Liver (tissue), 9 donors: Measurements from ENCODE around the gene RYR1. TPM values are rescaled to one million over a fixed set of nuclear protein-coding genes. Genes with fewer than 3 reads are reported as not detected.
"Not testable (repeated sequence)": the region's sequence is repeated elsewhere in the genome, so short reads cannot be mapped to it uniquely, and the experiment has no call there.

ENCODE experiments used
- DNase-seq: peaks from one replicate; pipeline ENCODE4 v3.0.0-alpha.2; 2017; ENCODE audit warnings: low spot score
- H3K27ac ChIP-seq, 2 donors: one replicate each; pipeline ENCODE4 v1.7.0; 2013; ENCODE audit warnings: inconsistent platforms in 2 of 2, low read length in 2 of 2, control low read depth in 1 of 2, low read depth in 1 of 2, mild to moderate bottlenecking in 1 of 2
- H3K27me3 ChIP-seq, 4 donors: one replicate each; pipeline versions ENCODE4 v1.6.1 to v1.7.0; 2013; ENCODE audit warnings: low read length in 3 of 4, inconsistent platforms in 1 of 4, mild to moderate bottlenecking in 1 of 4, moderate library complexity in 1 of 4; ENCODE audit not compliant: control insufficient read depth in 4 of 4, insufficient read depth in 4 of 4
- H3K36me3 ChIP-seq, 4 donors: one replicate each; pipeline versions ENCODE4 v1.6.1 to v1.7.0; 2013; ENCODE audit warnings: low read length in 3 of 4, mild to moderate bottlenecking in 3 of 4, low read depth in 1 of 4, moderate library complexity in 1 of 4; ENCODE audit not compliant: control insufficient read depth in 4 of 4, insufficient read depth in 3 of 4
- H3K4me1 ChIP-seq, 4 donors: one replicate each; pipeline versions ENCODE4 v1.6.1 to v1.7.0; 2013; ENCODE audit warnings: low read length in 3 of 4, mild to moderate bottlenecking in 3 of 4, moderate library complexity in 1 of 4; ENCODE audit not compliant: control insufficient read depth in 4 of 4, insufficient read depth in 4 of 4
- H3K4me3 ChIP-seq, 3 donors: one replicate each; pipeline versions ENCODE4 v1.6.1 to v1.7.0; 2013; ENCODE audit warnings: low read length in 3 of 3, control low read depth in 1 of 3, low read depth in 1 of 3, mild to moderate bottlenecking in 1 of 3
- H3K9ac ChIP-seq, 2 donors: one replicate each; pipeline ENCODE4 v1.7.0; 2013; ENCODE audit warnings: low read length in 2 of 2, mild to moderate bottlenecking in 2 of 2, moderate library complexity in 2 of 2, control low read depth in 1 of 2, low read depth in 1 of 2
- H3K9me3 ChIP-seq, 4 donors: one replicate each; pipeline versions ENCODE4 v1.6.1 to v1.7.0; 2013; ENCODE audit warnings: low read length in 3 of 4; ENCODE audit not compliant: control insufficient read depth in 4 of 4
- EGR1 ChIP-seq, 2 donors: IDR thresholded peaks; 2 replicates each; pipeline ENCODE4 v1.6.1; 2016 to 2018; ENCODE audit warnings: antibody characterized with exemption in 2 of 2, low read depth in 2 of 2
- FOXA2 ChIP-seq: IDR thresholded peaks from 2 replicates; pipeline ENCODE4 v1.6.1; 2016; ENCODE audit warnings: antibody characterized with exemption
- GABPA ChIP-seq, 2 donors: IDR thresholded peaks in 1 of 2; conservative IDR thresholded peaks in 1 of 2; 2 replicates each; pipeline ENCODE4 v1.6.1; 2016; ENCODE audit warnings: antibody characterized with exemption in 2 of 2, mild to moderate bottlenecking in 1 of 2, moderate library complexity in 1 of 2
- HNF4A ChIP-seq, 2 donors: conservative IDR thresholded peaks; 2 replicates each; pipeline ENCODE4 v1.6.1; 2016; ENCODE audit warnings: antibody characterized with exemption in 2 of 2, mild to moderate bottlenecking in 2 of 2
- JUND ChIP-seq, 2 donors: IDR thresholded peaks; 2 replicates each; pipeline ENCODE4 v1.6.1; 2016; ENCODE audit warnings: antibody characterized with exemption in 2 of 2
- NR2F2 ChIP-seq: IDR thresholded peaks from 2 replicates; pipeline ENCODE4 v1.6.1; 2016; ENCODE audit warnings: antibody characterized with exemption
- RAD21 ChIP-seq, 2 donors: IDR thresholded peaks; 2 replicates each; pipeline ENCODE4 v1.6.1; 2016; ENCODE audit warnings: antibody characterized with exemption in 2 of 2, mild to moderate bottlenecking in 2 of 2
- RXRA ChIP-seq, 2 donors: IDR thresholded peaks; 2 replicates each; pipeline ENCODE4 v1.6.1; 2017 to 2018; ENCODE audit warnings: antibody characterized with exemption in 2 of 2, mild to moderate bottlenecking in 1 of 2
- TAF1 ChIP-seq: conservative IDR thresholded peaks from 2 replicates; pipeline ENCODE4 v1.6.1; 2016; ENCODE audit warnings: antibody characterized with exemption, mild to moderate bottlenecking
- YY1 ChIP-seq: IDR thresholded peaks from 2 replicates; pipeline ENCODE4 v1.6.1; 2016; ENCODE audit warnings: antibody characterized with exemption, mild to moderate bottlenecking
- WGBS: extraction: QIAGEN DNeasy Blood & Tissue Kit; methylation state at CpG from one replicate; pipeline ENCODE4 v1.1.7; 2013; 5-methylcytosine and 5-hydroxymethylcytosine counted together
- polyA plus RNA-seq, 2 donors: library from polyadenylated mRNA; stranded (reverse) in 1 of 2; unstranded in 1 of 2; fragments of 200-250 nt in 1 of 2; fragments of >200 nt in 1 of 2; fragmentation: Nextera tagmentation in 1 of 2; extraction: Ambion mirVana in 1 of 2; gene quantifications; one replicate each; pipeline versions ENCODE4 v1.2.1 to v1.2.3, GENCODE V29; 2013 to 2015
- total RNA-seq, 2 donors: library from RNA; depleted of rRNA; stranded (reverse); fragments of >200 nt; gene quantifications; one replicate each; pipeline ENCODE4 v1.2.3, GENCODE V29; 2014
- TF ChIP-seq, protein P1 (sequence below): IDR thresholded peaks from 2 replicates; pipeline ENCODE4 v1.6.1; 2016; ENCODE audit warnings: antibody characterized with exemption
- TF ChIP-seq, protein P2 (sequence below): fragments of 150-350 bp; IDR thresholded peaks from 2 replicates; pipeline ENCODE4 v1.5.1; 2017; ENCODE audit warnings: improper control_type of control experiment, low read depth, low read length; ENCODE audit not compliant: missing input control
- TF ChIP-seq, protein P3 (sequence below): IDR thresholded peaks from 2 replicates; pipeline ENCODE4 v1.6.1; 2016; ENCODE audit warnings: antibody characterized with exemption
- TF ChIP-seq, protein P4 (sequence below): IDR thresholded peaks from 2 replicates; pipeline ENCODE4 v1.6.1; 2016; ENCODE audit warnings: antibody characterized with exemption
- TF ChIP-seq, protein P5 (sequence below): IDR thresholded peaks from 2 replicates; pipeline ENCODE4 v1.6.1; 2016; ENCODE audit warnings: antibody characterized with exemption, mild to moderate bottlenecking
- donor health status: healthy.
- donor health status: healthy.
- donor health status: healthy.
- donor health status: healthy.
- donor health status: healthy.

The RYR1 gene
- total and polyA plus RNA-seq, 4 donors, result 0.01 to 0.70 (median 0.29) TPM

DNA sequence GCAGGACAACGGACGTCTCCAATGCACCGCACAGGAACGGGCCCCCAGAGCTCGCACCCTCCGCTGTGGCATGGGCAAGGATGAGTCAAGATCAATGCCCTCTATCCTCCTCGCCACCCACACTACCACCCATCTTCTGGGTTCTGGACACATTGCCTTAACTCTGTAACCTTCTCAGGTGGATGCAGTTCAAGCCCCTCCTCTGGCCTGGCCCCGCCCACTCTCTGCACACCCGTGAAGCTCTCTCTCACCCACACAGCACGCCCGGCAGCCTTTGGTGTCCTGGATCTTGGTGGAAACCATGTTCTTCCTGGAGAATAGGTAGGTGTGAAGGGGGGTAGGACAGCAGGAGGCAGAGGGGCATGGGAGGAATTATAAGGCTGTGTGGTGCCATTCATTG is 163.6 kb downstream of the RYR1 start:
- no peaks in the 10 kb centered on the region for H3K4me1 ChIP-seq

DNA sequence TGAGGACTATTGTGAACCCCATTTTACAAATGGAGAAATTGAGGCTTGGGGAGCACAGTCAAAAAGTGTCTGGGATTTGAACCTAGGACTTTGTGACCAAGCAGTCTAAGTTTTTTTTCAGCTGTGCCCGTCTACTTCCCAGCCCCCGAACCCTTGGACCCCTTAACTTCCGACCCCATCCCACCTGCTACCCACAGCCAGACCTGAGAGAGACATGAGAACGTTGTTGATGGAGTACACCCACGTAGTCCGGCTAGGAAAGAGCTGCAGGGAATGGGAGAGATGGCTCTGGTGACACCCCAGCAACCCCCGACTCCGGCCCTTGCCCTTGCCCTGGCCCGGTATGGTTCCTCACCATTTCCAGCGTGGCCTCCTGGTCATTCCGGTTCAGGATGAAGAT is 166.2 kb downstream of the RYR1 start:
- Histone ChIP-seq H3K27me3 (no peaks in the 10 kb centered on the region), H3K27ac (no peak overlapping the region), H3K36me3 (no peaks in the 10 kb centered on the region), H3K9ac (no peak overlapping the region), H3K9me3 (no peaks in the 10 kb centered on the region), H3K4me1 (no peaks in the 10 kb centered on the region), H3K4me3 (no peak overlapping the region)
- TF ChIP-seq NR2F2 (no peak), JUND (IDR thresholded peaks at IDR 0.05) (no peak)
- TF ChIP-seq, protein P1, sequence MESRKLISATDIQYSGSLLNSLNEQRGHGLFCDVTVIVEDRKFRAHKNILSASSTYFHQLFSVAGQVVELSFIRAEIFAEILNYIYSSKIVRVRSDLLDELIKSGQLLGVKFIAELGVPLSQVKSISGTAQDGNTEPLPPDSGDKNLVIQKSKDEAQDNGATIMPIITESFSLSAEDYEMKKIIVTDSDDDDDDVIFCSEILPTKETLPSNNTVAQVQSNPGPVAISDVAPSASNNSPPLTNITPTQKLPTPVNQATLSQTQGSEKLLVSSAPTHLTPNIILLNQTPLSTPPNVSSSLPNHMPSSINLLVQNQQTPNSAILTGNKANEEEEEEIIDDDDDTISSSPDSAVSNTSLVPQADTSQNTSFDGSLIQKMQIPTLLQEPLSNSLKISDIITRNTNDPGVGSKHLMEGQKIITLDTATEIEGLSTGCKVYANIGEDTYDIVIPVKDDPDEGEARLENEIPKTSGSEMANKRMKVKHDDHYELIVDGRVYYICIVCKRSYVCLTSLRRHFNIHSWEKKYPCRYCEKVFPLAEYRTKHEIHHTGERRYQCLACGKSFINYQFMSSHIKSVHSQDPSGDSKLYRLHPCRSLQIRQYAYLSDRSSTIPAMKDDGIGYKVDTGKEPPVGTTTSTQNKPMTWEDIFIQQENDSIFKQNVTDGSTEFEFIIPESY, result no peak
- TF ChIP-seq, protein P2, sequence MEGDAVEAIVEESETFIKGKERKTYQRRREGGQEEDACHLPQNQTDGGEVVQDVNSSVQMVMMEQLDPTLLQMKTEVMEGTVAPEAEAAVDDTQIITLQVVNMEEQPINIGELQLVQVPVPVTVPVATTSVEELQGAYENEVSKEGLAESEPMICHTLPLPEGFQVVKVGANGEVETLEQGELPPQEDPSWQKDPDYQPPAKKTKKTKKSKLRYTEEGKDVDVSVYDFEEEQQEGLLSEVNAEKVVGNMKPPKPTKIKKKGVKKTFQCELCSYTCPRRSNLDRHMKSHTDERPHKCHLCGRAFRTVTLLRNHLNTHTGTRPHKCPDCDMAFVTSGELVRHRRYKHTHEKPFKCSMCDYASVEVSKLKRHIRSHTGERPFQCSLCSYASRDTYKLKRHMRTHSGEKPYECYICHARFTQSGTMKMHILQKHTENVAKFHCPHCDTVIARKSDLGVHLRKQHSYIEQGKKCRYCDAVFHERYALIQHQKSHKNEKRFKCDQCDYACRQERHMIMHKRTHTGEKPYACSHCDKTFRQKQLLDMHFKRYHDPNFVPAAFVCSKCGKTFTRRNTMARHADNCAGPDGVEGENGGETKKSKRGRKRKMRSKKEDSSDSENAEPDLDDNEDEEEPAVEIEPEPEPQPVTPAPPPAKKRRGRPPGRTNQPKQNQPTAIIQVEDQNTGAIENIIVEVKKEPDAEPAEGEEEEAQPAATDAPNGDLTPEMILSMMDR, result no peak
- no peak for DNase-seq
- WGBS, result 88% methylated on average over 11 of the region's 11 CpGs

More for the DNA sequence above, 163.6 kb downstream of the RYR1 start:
- no peaks in the 10 kb centered on the region for H3K36me3 ChIP-seq
- H3K4me3 ChIP-seq, result no peak overlapping the region
- no peak overlapping the region for H3K9ac ChIP-seq
- no peak overlapping the region for H3K27ac ChIP-seq
- H3K27me3 ChIP-seq, result no peaks in the 10 kb centered on the region
- H3K9me3 ChIP-seq, result no peaks in the 10 kb centered on the region
- DNase-seq, result no peak
- TF ChIP-seq HNF4A (conservative IDR thresholded peaks at IDR 0.05) (no peak), GABPA (IDR thresholded peaks at IDR 0.05 in 1 of 2, conservative IDR thresholded peaks at IDR 0.05 in 1 of 2) (no peak), FOXA2 (no peak), NR2F2 (no peak), TAF1 (no peak), RAD21 (IDR thresholded peaks at IDR 0.05) (no peak), RXRA (IDR thresholded peaks at IDR 0.05) (no peak), JUND (IDR thresholded peaks at IDR 0.05) (no peak), EGR1 (IDR thresholded peaks at IDR 0.05; ENCODE audit: low read depth in 2 of 2) (no peak), YY1 (no peak)
- TF ChIP-seq, protein P3, sequence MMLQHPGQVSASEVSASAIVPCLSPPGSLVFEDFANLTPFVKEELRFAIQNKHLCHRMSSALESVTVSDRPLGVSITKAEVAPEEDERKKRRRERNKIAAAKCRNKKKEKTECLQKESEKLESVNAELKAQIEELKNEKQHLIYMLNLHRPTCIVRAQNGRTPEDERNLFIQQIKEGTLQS, result no peak
- TF ChIP-seq, protein P4, sequence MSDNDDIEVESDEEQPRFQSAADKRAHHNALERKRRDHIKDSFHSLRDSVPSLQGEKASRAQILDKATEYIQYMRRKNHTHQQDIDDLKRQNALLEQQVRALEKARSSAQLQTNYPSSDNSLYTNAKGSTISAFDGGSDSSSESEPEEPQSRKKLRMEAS, result no peak
- TF ChIP-seq, protein P5, sequence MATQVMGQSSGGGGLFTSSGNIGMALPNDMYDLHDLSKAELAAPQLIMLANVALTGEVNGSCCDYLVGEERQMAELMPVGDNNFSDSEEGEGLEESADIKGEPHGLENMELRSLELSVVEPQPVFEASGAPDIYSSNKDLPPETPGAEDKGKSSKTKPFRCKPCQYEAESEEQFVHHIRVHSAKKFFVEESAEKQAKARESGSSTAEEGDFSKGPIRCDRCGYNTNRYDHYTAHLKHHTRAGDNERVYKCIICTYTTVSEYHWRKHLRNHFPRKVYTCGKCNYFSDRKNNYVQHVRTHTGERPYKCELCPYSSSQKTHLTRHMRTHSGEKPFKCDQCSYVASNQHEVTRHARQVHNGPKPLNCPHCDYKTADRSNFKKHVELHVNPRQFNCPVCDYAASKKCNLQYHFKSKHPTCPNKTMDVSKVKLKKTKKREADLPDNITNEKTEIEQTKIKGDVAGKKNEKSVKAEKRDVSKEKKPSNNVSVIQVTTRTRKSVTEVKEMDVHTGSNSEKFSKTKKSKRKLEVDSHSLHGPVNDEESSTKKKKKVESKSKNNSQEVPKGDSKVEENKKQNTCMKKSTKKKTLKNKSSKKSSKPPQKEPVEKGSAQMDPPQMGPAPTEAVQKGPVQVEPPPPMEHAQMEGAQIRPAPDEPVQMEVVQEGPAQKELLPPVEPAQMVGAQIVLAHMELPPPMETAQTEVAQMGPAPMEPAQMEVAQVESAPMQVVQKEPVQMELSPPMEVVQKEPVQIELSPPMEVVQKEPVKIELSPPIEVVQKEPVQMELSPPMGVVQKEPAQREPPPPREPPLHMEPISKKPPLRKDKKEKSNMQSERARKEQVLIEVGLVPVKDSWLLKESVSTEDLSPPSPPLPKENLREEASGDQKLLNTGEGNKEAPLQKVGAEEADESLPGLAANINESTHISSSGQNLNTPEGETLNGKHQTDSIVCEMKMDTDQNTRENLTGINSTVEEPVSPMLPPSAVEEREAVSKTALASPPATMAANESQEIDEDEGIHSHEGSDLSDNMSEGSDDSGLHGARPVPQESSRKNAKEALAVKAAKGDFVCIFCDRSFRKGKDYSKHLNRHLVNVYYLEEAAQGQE, result no peak
- TF ChIP-seq, protein P1, result no peak
- TF ChIP-seq, protein P2, result no peak
- 88% methylated on average over 11 of the region's 11 CpGs for WGBS

DNA sequence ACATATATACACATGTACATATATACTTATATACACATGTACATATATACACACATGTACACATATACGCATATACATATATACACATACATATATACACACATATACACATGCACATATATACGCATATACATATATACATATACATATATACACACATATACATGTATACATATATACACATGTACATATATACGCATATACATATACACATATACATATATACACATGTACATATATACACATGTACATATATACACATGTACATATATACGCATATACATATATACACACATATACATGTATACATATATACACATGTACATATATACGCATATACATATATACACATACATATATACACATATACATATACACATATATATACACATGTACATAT is 169.4 kb downstream of the RYR1 start:
- not testable (repeated sequence) for H3K27ac ChIP-seq, H3K9ac ChIP-seq, H3K36me3 ChIP-seq, H3K4me3 ChIP-seq, H3K9me3 ChIP-seq, H3K27me3 ChIP-seq, DNase-seq, H3K4me1 ChIP-seq
- WGBS, result 90% methylated on average over 5 of the region's 5 CpGs
